ENCODE data around the gene PLEKHO2.

GRCh38 chr15:64888336-64888735, 46.6 kb downstream of the PLEKHO2 start:
- no peak for TF ChIP-seq POLR2A (IDR thresholded peaks at IDR 0.05; ENCODE audit: low read depth, low read length)
- no peak for TF ChIP-seq POLR2AphosphoS5 (IDR thresholded peaks at IDR 0.05; ENCODE audit: low read depth, low read length)
- TF ChIP-seq TAF1 (IDR thresholded peaks at IDR 0.05; ENCODE audit: borderline replicate concordance, low read depth, low read length) = no peak
